Measurements from ENCODE around the gene ARVCF. TPM values are rescaled to one million over a fixed set of nuclear protein-coding genes. Genes with fewer than 3 reads are reported as not detected.

Gene ARVCF
- total and polyA plus RNA-seq, 2 experiments from 2014 or later = 15.6 to 122 TPM

DNA sequence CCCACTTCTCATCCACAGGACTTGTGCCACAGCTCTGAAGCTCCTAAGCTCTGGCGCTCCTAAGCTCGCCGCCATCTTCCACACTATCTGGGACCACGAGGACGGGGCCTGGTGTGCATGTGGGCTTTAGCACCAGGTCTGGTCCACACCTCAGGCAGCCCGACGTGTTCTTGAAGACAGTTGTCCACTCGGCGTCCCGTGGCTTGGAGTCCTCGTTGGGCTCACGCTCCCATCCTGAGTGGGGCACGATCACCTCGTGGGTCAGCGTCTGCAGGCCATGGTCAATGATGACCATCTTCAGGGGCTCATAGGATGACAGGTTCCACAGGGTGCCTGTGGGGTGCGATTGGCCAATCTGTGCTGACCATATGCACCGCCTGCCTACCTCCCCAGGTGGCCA is 37.9 kb downstream of the ARVCF start (continued):
- no peak for TF ChIP-seq ZNF462 (CRISPR knock-in tag; IDR thresholded peaks at IDR 0.05)
- TF ChIP-seq NANOG (IDR thresholded peaks at IDR 0.05; ENCODE audit: borderline replicate concordance) = no peak

- no peaks in the 10 kb centered on the region for H3K9me2 ChIP-seq (ENCODE audit: insufficient read depth)
- ATAC-seq (no peak), DNase-seq (ENCODE audit: low spot score) (no peak)
- Mint-ChIP-seq H3K27ac (no peak overlapping the region; the same call in 1 of the 2 replicates), H3K4me3 (no peak overlapping the region), H3K4me1 (peaks cover 17% of the 10 kb centered on the region), H3K9me3 (no peaks in the 10 kb centered on the region), H3K36me3 (ENCODE audit: low read depth) (peaks cover 18% of the 10 kb centered on the region), H3K27me3 (ENCODE audit: insufficient read depth, low read depth, poor library complexity) (peaks cover 2% of the 10 kb centered on the region)
- H4K20me1 ChIP-seq (replicated peaks; ENCODE audit: insufficient read depth) = no peaks in the 10 kb centered on the region; the same call in 1 of the 2 replicates
- H3K4me2 ChIP-seq = no peak overlapping the region
- no peaks in the 10 kb centered on the region for H3K79me2 ChIP-seq (replicated peaks; ENCODE audit: insufficient read depth)
- no peak overlapping the region for H3K4me3 ChIP-seq
- H3K4me1 ChIP-seq (ENCODE audit: insufficient read depth) = peaks cover 10% of the 10 kb centered on the region
- no peak overlapping the region for H3K27ac ChIP-seq (ENCODE audit: low read depth)
- H3K27me3 ChIP-seq (ENCODE audit: insufficient read depth) = no peaks in the 10 kb centered on the region
- H2AFZ ChIP-seq = no peak overlapping the region
- H3F3A ChIP-seq (replicated peaks; ENCODE audit: low read depth) = 0 out of 2 replicates have a peak, but pooled peaks cover 3% of the 10 kb centered on the region
- H3K36me3 ChIP-seq (ENCODE audit: insufficient read depth) = 0 out of 2 replicates have a peak, but pooled peaks cover 4% of the 10 kb centered on the region
- no peak for TF ChIP-seq EZH2 (IDR thresholded peaks at IDR 0.05; ENCODE audit: low read depth, unreplicated experiment)
- no peak for TF ChIP-seq CTCF (conservative IDR thresholded peaks at IDR 0.05; ENCODE audit: low read depth in 2 of 2)
- no peak for TF ChIP-seq JUNB (IDR thresholded peaks at IDR 0.05; ENCODE audit: unreplicated experiment)
- TF ChIP-seq, protein P1, sequence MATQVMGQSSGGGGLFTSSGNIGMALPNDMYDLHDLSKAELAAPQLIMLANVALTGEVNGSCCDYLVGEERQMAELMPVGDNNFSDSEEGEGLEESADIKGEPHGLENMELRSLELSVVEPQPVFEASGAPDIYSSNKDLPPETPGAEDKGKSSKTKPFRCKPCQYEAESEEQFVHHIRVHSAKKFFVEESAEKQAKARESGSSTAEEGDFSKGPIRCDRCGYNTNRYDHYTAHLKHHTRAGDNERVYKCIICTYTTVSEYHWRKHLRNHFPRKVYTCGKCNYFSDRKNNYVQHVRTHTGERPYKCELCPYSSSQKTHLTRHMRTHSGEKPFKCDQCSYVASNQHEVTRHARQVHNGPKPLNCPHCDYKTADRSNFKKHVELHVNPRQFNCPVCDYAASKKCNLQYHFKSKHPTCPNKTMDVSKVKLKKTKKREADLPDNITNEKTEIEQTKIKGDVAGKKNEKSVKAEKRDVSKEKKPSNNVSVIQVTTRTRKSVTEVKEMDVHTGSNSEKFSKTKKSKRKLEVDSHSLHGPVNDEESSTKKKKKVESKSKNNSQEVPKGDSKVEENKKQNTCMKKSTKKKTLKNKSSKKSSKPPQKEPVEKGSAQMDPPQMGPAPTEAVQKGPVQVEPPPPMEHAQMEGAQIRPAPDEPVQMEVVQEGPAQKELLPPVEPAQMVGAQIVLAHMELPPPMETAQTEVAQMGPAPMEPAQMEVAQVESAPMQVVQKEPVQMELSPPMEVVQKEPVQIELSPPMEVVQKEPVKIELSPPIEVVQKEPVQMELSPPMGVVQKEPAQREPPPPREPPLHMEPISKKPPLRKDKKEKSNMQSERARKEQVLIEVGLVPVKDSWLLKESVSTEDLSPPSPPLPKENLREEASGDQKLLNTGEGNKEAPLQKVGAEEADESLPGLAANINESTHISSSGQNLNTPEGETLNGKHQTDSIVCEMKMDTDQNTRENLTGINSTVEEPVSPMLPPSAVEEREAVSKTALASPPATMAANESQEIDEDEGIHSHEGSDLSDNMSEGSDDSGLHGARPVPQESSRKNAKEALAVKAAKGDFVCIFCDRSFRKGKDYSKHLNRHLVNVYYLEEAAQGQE (IDR thresholded peaks at IDR 0.05; ENCODE audit: unreplicated experiment) = no peak
- TF ChIP-seq STAT1 (IDR thresholded peaks at IDR 0.05; ENCODE audit: unreplicated experiment) = no peak
- no peak for TF ChIP-seq POLR2AphosphoS5 (IDR thresholded peaks at IDR 0.05; ENCODE audit: low read depth)
- no peak for TF ChIP-seq NANOG (IDR thresholded peaks at IDR 0.05; ENCODE audit: borderline replicate concordance)
- no peak for TF ChIP-seq ZNF331 (CRISPR knock-in tag; IDR thresholded peaks at IDR 0.05; ENCODE audit: low read depth)
- TF ChIP-seq, protein P2, sequence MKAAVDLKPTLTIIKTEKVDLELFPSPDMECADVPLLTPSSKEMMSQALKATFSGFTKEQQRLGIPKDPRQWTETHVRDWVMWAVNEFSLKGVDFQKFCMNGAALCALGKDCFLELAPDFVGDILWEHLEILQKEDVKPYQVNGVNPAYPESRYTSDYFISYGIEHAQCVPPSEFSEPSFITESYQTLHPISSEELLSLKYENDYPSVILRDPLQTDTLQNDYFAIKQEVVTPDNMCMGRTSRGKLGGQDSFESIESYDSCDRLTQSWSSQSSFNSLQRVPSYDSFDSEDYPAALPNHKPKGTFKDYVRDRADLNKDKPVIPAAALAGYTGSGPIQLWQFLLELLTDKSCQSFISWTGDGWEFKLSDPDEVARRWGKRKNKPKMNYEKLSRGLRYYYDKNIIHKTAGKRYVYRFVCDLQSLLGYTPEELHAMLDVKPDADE (IDR thresholded peaks at IDR 0.05) = no peak
- TF ChIP-seq EZH2phosphoT487 (IDR thresholded peaks at IDR 0.05; ENCODE audit: unreplicated experiment) = no peak
Observed at GRCh38 chr22:19977296-19978243, 39.1 kb downstream of the ARVCF start.
